ENCODE measurements around the gene DSCAML1. TPM values are rescaled to one million over a fixed set of nuclear protein-coding genes. Genes with fewer than 3 reads are reported as not detected.

The DSCAML1 gene
- polyA plus RNA-seq, 4 donors = 1.7 to 2.9 (median 2.0) TPM

- DNase-seq (ENCODE audit: low read depth in 4 of 4, low spot score in 3 of 4) = no peak
Observed at GRCh38 chr11:117535850-117536411, 261.1 kb downstream of the DSCAML1 start.

GRCh38 chr11:117535201-117535849, 261.7 kb downstream of the DSCAML1 start:
- no peak for DNase-seq (ENCODE audit: low read depth in 4 of 4, low spot score in 3 of 4)

GRCh38 chr11:117532568-117532967, 264.4 kb downstream of the DSCAML1 start:
- no peak for DNase-seq (ENCODE audit: low read depth in 4 of 4, low spot score in 3 of 4)

GRCh38 chr11:117529816-117530215, 267.2 kb downstream of the DSCAML1 start:
- no peak for DNase-seq (ENCODE audit: low read depth in 4 of 4, low spot score in 3 of 4)

GRCh38 chr11:117528097-117528721, 268.8 kb downstream of the DSCAML1 start:
- peak in 1 of 4 donors; percentile 45 for DNase-seq (ENCODE audit: low read depth in 4 of 4, low spot score in 3 of 4)

- no peak for DNase-seq (ENCODE audit: low read depth in 4 of 4, low spot score in 3 of 4)
Observed at GRCh38 chr11:117527271-117527670, 269.7 kb downstream of the DSCAML1 start.

GRCh38 chr11:117525866-117526542, 271.0 kb downstream of the DSCAML1 start:
- DNase-seq (ENCODE audit: low read depth in 4 of 4, low spot score in 3 of 4) = no peak

GRCh38 chr11:117524468-117525183, 272.4 kb downstream of the DSCAML1 start:
- DNase-seq (ENCODE audit: low read depth in 4 of 4, low spot score in 3 of 4) = no peak

GRCh38 chr11:117523680-117524079, 273.3 kb downstream of the DSCAML1 start:
- no peak for DNase-seq (ENCODE audit: low read depth in 4 of 4, low spot score in 3 of 4)

GRCh38 chr11:117521974-117522373, 275.0 kb downstream of the DSCAML1 start:
- no peak for DNase-seq (ENCODE audit: low read depth in 4 of 4, low spot score in 3 of 4)

GRCh38 chr11:117520966-117521365, 276.1 kb downstream of the DSCAML1 start:
- no peak for DNase-seq (ENCODE audit: low read depth in 4 of 4, low spot score in 3 of 4)

- DNase-seq (ENCODE audit: low read depth in 4 of 4, low spot score in 3 of 4) = no peak
Observed at GRCh38 chr11:117520201-117520600, 276.8 kb downstream of the DSCAML1 start.

GRCh38 chr11:117519590-117519989, 277.4 kb downstream of the DSCAML1 start:
- no peak for DNase-seq (ENCODE audit: low read depth in 4 of 4, low spot score in 3 of 4)

GRCh38 chr11:117519170-117519569, 277.8 kb downstream of the DSCAML1 start:
- peak in 1 of 4 donors; percentile 72 for DNase-seq (ENCODE audit: low read depth in 4 of 4, low spot score in 3 of 4)

- DNase-seq (ENCODE audit: low read depth in 4 of 4, low spot score in 3 of 4) = no peak
Observed at GRCh38 chr11:117518455-117518854, 278.6 kb downstream of the DSCAML1 start.

- DNase-seq (ENCODE audit: low read depth in 4 of 4, low spot score in 3 of 4) = no peak
Observed at GRCh38 chr11:117517097-117517496, 279.9 kb downstream of the DSCAML1 start.

GRCh38 chr11:117515892-117516787, 280.9 kb downstream of the DSCAML1 start:
- DNase-seq (ENCODE audit: low read depth in 4 of 4, low spot score in 3 of 4) = no peak

GRCh38 chr11:117514256-117514655, 282.8 kb downstream of the DSCAML1 start:
- DNase-seq (ENCODE audit: low read depth in 4 of 4, low spot score in 3 of 4) = no peak

- DNase-seq (ENCODE audit: low read depth in 4 of 4, low spot score in 3 of 4) = no peak
Observed at GRCh38 chr11:117513666-117514065, 283.4 kb downstream of the DSCAML1 start.

Data from right renal pelvis (tissue), 4 donors.